Activated effector memory CD4-positive, alpha-beta T cell treated with anti-CD3 and anti-CD28 coated beads, Interleukin-2, amount 50 U/mL, for 16 hours (primary cell): ENCODE measurements around the gene NAA25.
"Not testable (repeated sequence)": the region's sequence is repeated elsewhere in the genome, so short reads cannot be mapped to it uniquely, and the experiment has no call there.

Experiments used
- DNase-seq: peaks from one replicate; pipeline ENCODE4 v3.0.0-alpha.2; 2020

The NAA25 gene

GRCh38 chr12:112007945-112008344, 100.6 kb downstream of the NAA25 start:
- DNase-seq, result no peak

- no peak for DNase-seq
These were observed 102.9 kb downstream of the NAA25 start for GRCh38 chr12:112005419-112006395.

- no peak for DNase-seq
These were observed 104.5 kb downstream of the NAA25 start for GRCh38 chr12:112004041-112004440.

- DNase-seq, result no peak
These were observed 107.0 kb downstream of the NAA25 start for GRCh38 chr12:112001576-112001975.

- no peak for DNase-seq
These were observed 107.8 kb downstream of the NAA25 start for GRCh38 chr12:112000820-112001219.

- DNase-seq, result not testable (repeated sequence)
These were observed 109.5 kb downstream of the NAA25 start for GRCh38 chr12:111999129-111999528.

- DNase-seq, result no peak
These were observed 110.6 kb downstream of the NAA25 start for GRCh38 chr12:111998015-111998414.

GRCh38 chr12:111997300-111997699, 111.3 kb downstream of the NAA25 start:
- no peak for DNase-seq

- DNase-seq, result no peak
These were observed 112.7 kb downstream of the NAA25 start for GRCh38 chr12:111995782-111996480.

GRCh38 chr12:111994211-111995111, 114.1 kb downstream of the NAA25 start:
- not testable (repeated sequence) for DNase-seq

- DNase-seq, result no peak
These were observed 115.1 kb downstream of the NAA25 start for GRCh38 chr12:111993292-111994150.

- no peak for DNase-seq
These were observed 116.1 kb downstream of the NAA25 start for GRCh38 chr12:111992464-111992863.

GRCh38 chr12:111991946-111992345, 116.6 kb downstream of the NAA25 start:
- DNase-seq, result no peak

GRCh38 chr12:111991535-111991934, 117.0 kb downstream of the NAA25 start:
- DNase-seq, result no peak

- no peak for DNase-seq
These were observed 123.8 kb downstream of the NAA25 start for GRCh38 chr12:111984820-111985219.

GRCh38 chr12:111981987-111982386, 126.6 kb downstream of the NAA25 start:
- DNase-seq, result no peak

GRCh38 chr12:111980598-111980997, 128.0 kb downstream of the NAA25 start:
- no peak for DNase-seq

- DNase-seq, result no peak
These were observed 130.0 kb downstream of the NAA25 start for GRCh38 chr12:111978545-111978944.

- no peak for DNase-seq
These were observed 131.7 kb downstream of the NAA25 start for GRCh38 chr12:111976860-111977259.
